Measurements from ENCODE around the gene TBC1D14.
"Not testable (repeated sequence)": the region's sequence is repeated elsewhere in the genome, so short reads cannot be mapped to it uniquely, and the experiment has no call there.

The TBC1D14 gene

GRCh38 chr4:6889736-6890324 lies 19.8 kb upstream of the TBC1D14 start:
- DNase-seq (ENCODE audit: low read depth, low spot score), result no peak

- no peak for DNase-seq (ENCODE audit: low read depth, low spot score)
Observed at GRCh38 chr4:6890358-6890757, 19.3 kb upstream of the TBC1D14 start.

GRCh38 chr4:6890971-6891370 lies 18.7 kb upstream of the TBC1D14 start:
- not testable (repeated sequence) for DNase-seq (ENCODE audit: low read depth, low spot score)

- DNase-seq (ENCODE audit: low read depth, low spot score), result no peak
Observed at GRCh38 chr4:6891436-6892170, 18.0 kb upstream of the TBC1D14 start.

- DNase-seq (ENCODE audit: low read depth, low spot score), result no peak
Observed at GRCh38 chr4:6892190-6892908, 17.3 kb upstream of the TBC1D14 start.

GRCh38 chr4:6892909-6893202 lies 16.8 kb upstream of the TBC1D14 start:
- DNase-seq (ENCODE audit: low read depth, low spot score), result no peak

- DNase-seq (ENCODE audit: low read depth, low spot score), result no peak
Observed at GRCh38 chr4:6893449-6894085, 16.1 kb upstream of the TBC1D14 start.

- DNase-seq (ENCODE audit: low read depth, low spot score), result no peak
Observed at GRCh38 chr4:6894086-6894478, 15.5 kb upstream of the TBC1D14 start.

- no peak for DNase-seq (ENCODE audit: low read depth, low spot score)
Observed at GRCh38 chr4:6894528-6895498, 14.8 kb upstream of the TBC1D14 start.

- DNase-seq (ENCODE audit: low read depth, low spot score), result no peak
Observed at GRCh38 chr4:6896035-6896434, 13.6 kb upstream of the TBC1D14 start.

GRCh38 chr4:6898763-6899162 lies 10.9 kb upstream of the TBC1D14 start:
- DNase-seq (ENCODE audit: low read depth, low spot score), result no peak

- no peak for DNase-seq (ENCODE audit: low read depth, low spot score)
Observed at GRCh38 chr4:6900181-6900812, 9.3 kb upstream of the TBC1D14 start.

GRCh38 chr4:6900956-6901355 lies 8.7 kb upstream of the TBC1D14 start:
- DNase-seq (ENCODE audit: low read depth, low spot score), result no peak

GRCh38 chr4:6901669-6902317 lies 7.8 kb upstream of the TBC1D14 start:
- DNase-seq (ENCODE audit: low read depth, low spot score), result no peak

- no peak for DNase-seq (ENCODE audit: low read depth, low spot score)
Observed at GRCh38 chr4:6902318-6903042, 7.1 kb upstream of the TBC1D14 start.

- DNase-seq (ENCODE audit: low read depth, low spot score), result no peak
Observed at GRCh38 chr4:6905516-6906445, 3.8 kb upstream of the TBC1D14 start.

- not testable (repeated sequence) for DNase-seq (ENCODE audit: low read depth, low spot score)
Observed at GRCh38 chr4:6906486-6906885, 3.1 kb upstream of the TBC1D14 start.

- no peak for DNase-seq (ENCODE audit: low read depth, low spot score)
Observed at GRCh38 chr4:6907658-6908191, 1.9 kb upstream of the TBC1D14 start.
